Stimulated activated CD4-positive, alpha-beta T cell treated with anti-CD3 and anti-CD28 coated beads, Interleukin-4, amount 100 ng/mL, for 1 hour (primary cell): ENCODE results near the gene COL5A1.

Source experiments
- DNase-seq: peaks from one replicate; pipeline ENCODE4 v3.0.0-alpha.2; 2020

COL5A1 gene

DNA sequence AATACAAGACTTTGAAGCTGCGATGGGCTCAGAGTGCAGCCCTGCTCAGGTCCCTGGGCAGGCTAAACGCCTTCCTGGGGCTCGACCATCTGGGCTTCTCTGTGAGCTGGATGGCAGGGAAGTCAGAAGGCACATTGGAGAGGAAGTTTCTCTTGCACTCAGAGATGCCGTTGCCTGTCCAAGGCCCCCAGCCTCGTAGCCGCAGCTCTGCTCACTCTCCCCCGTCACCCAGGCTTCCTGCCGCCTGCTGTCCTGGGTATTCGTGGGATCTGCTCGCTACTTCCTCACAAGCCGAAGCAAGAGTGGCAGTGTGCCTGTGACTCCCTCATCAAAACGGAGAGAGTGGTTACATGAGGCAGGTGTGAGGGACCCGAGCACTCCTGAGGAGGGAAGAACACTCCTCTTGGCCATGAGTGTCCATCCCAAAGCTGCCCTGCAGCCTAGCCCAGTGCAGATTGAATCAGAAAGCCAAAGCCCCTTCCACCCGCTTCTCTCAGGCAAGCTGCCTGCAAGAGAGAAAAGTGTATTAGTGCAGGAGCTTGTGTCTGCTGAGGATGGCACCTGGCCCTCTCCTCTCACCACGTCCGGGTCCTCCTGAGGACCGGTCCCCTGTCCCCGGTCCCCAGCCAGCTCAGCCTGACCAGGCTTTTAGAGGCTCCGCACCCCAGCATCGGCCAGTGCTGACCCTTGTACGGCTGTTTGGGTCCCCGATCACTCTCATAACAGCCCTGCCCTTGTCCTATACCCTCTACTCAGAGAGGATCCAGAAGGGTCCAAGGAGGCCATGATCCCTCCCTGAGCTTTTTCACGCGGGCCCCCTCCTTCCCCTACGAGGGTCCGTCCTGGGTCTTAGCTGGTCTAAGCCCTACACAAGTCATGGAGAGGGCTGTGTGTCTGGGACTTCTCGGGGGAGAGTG is 246.3 kb downstream of the COL5A1 start:
- no peak for DNase-seq

DNA sequence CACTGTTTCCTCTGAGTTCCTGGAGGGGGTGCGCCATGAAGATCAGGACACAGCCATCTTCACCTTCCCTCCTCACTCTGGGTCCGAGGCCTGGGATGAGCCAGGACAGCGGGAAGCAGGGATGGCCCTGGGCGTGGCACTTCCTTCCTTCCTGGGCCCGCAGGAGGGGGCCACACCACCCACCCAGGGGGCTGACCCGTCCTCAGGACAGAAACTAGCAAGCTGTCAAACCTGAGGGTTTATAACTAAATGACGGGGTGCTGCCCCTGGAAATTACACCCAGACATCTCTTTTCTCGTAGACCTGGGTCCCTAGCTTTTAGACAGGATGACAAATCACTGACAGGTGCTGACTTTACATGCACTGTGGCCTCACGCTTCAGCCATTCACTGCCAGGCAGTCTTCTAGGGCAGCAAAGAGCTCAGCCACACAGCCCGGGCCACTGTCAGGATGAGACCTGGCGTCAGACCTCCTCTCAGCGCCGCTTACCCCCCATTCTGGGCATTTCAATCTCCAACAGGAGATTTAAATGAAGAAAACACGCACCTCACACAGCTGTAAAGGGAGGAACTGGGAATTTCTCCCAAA is 247.1 kb downstream of the COL5A1 start:
- no peak for DNase-seq

DNA sequence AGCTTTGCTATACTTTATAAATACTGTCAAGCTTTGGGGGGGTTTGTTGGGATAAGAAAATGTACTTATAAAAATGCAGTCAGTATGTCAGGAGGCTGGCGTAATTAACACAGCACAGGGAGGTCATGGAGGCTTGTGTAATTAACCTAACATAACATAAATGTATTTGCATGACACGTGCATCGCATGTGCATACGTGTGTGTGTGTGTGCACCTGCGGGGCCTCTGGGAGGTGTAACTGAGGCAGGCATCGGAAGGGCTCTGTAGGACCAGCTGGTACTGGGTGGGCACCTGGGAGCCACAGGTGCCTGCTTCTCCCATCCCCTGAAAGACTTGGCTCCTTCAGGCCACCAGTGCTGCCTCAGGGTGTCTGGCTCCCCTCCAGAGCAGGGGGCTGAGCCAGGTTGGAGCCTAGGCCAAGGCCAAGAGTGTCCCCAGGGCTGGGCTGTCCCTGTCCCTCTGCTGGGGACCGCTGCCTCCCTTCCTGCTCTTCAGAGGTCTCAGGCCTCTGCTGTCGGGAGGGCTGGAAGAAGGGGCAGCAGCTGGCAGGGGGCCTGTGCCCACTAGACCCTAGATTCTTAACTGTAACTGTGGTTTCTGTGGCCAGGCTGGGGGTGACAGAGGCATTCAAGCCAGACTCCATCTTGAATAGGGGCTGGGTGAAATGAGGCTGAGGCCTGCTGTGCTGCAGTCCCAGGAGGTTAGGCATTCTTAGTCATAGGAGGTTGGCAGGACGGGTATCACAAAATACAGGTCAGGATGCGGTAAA is 248.0 kb downstream of the COL5A1 start:
- DNase-seq = no peak

- DNase-seq = no peak
These were observed 248.5 kb downstream of the COL5A1 start for GRCh38 chr9:134890155-134890495.

DNA sequence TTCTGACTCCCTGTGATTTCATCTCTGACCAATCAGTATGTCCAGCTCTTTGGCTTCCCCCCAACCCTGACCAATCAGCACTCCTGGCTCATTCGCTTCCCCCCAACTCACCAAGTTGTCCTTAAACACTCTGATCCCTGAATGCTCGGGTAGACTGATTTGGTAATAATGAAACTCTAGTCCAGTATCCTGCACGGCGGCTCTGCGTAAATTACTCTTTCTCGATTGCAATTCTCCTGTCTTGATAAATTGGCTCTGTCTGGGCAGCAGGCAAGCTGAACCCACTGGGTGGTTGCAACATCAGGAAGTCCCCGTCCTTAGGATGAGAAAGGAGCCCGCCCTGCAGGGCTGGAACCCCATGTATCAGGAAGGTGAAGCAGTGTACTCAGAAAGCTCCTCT is 249.4 kb downstream of the COL5A1 start:
- DNase-seq = no peak

DNA sequence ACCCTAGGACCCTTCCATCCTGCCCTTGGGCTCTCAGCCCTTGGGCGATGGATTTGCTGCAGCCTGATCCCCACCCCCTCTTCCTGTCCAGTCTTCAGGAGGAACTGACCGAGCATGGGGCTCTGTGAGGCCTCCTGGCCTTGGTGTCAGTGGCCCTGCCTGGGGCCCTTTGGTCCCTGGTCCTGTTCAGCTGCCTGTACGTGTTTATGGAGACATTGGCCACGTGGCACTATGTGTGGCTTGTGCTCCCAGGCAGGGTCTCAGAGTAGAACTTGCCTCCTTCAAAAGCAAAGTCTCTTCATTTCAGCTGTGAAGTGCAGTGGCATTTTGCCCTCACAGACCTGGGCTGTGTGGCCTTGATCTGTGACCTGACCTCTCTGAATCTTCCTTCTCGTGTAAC is 250.1 kb downstream of the COL5A1 start:
- no peak for DNase-seq

- no peak for DNase-seq
These were observed 250.6 kb downstream of the COL5A1 start for GRCh38 chr9:134892221-134892620.

GRCh38 chr9:134892820-134893420 is 251.3 kb downstream of the COL5A1 start:
- DNase-seq = no peak
